ENCODE measurements around the gene GTPBP3. TPM values are rescaled to one million over a fixed set of nuclear protein-coding genes. Genes with fewer than 3 reads are reported as not detected.

GTPBP3 gene
- total RNA-seq, 1 donor from 2014 or later, result 28.9 TPM

DNA sequence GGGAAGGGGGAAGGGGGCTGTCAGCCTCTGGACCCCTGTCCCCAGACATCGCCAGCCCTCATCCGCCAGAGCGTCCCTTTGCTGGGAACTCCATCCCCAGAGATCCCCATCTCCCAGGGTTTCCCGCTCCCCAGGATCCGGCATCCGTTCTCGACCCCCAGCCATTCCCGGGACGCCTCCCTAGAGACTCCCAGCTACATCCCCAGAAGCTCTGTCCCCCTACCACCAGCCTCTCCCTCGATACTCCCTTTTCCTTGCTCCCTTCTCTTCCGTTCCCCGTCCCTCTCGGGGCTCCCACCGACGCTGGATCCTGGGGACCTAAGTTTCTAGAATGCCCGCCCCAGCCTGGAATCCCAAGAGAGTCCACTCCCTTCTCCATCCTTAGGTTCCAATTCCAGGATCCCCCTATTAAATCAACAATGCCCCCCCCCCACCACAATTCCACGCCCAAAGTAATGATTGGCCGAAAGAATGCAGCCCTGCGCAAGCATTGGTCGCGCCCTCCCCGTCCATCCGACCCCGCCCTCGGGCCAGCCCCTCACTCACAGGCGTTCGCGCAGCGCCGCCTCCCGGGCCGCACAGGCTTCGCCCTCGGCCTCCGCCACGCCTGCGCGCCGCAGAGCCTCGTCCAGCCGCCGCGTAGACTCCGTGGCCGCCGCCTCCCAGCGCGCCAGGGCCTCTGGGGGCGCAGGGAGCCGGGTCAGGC lies 53.5 kb downstream of the GTPBP3 start:
- DNase-seq (ENCODE audit: extremely low spot score, unreplicated experiment), result peak; percentile 96
- TF ChIP-seq, protein P1, sequence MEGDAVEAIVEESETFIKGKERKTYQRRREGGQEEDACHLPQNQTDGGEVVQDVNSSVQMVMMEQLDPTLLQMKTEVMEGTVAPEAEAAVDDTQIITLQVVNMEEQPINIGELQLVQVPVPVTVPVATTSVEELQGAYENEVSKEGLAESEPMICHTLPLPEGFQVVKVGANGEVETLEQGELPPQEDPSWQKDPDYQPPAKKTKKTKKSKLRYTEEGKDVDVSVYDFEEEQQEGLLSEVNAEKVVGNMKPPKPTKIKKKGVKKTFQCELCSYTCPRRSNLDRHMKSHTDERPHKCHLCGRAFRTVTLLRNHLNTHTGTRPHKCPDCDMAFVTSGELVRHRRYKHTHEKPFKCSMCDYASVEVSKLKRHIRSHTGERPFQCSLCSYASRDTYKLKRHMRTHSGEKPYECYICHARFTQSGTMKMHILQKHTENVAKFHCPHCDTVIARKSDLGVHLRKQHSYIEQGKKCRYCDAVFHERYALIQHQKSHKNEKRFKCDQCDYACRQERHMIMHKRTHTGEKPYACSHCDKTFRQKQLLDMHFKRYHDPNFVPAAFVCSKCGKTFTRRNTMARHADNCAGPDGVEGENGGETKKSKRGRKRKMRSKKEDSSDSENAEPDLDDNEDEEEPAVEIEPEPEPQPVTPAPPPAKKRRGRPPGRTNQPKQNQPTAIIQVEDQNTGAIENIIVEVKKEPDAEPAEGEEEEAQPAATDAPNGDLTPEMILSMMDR (IDR thresholded peaks at IDR 0.05), result peak; percentile 83
- Mint-ChIP-seq H3K36me3 (ENCODE audit: unreplicated experiment) (no peaks in the 10 kb centered on the region), H3K4me1 (ENCODE audit: unreplicated experiment) (peaks cover 10% of the 10 kb centered on the region), H3K27ac (ENCODE audit: unreplicated experiment) (peak overlapping the region; percentile 50), H3K9me3 (ENCODE audit: unreplicated experiment) (no peaks in the 10 kb centered on the region), H3K27me3 (ENCODE audit: unreplicated experiment) (peaks cover 10% of the 10 kb centered on the region), H3K4me3 (ENCODE audit: unreplicated experiment) (peak overlapping the region; percentile 92)

DNA sequence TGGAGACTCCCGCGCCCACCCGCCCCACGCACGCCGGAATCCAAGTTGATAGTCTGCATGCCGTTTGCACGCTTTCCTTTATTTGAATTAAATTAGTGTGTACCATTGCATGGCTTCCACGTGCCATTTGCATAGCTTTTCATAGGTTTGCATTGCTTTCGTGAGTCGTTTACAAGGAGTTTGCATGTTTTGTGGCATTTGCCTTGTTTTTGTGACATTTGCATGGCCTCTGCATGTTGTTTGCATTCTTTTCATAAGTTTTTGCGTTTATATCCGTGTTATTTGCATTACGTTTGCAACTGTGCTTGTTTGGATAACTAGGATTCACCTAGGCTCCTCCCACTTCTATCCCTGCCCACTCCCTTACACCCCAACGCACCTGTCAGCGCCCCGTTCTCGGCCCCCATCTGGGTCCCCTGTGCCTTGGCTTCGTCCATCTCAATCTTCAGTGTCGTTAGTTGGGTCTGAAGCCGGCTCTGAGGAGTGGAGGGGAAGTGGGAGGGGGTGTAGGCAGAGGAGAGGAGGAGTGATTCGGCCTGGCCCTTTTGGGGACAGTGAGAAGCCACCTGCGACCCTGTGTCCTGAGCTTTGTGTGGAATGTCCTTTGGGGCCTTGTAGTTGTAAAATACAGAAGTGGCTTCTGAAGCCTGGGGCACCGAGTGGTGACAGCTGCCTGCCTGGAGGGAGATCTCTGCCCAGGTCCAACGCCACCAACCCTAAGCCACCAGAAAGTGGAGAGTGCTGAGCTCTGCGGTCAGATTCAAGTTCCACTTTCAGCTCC lies 54.2 kb downstream of the GTPBP3 start:
- TF ChIP-seq, protein P1 (IDR thresholded peaks at IDR 0.05), result no peak

More for the DNA sequence above, 54.2 kb downstream of the GTPBP3 start:
- Mint-ChIP-seq H3K36me3 (ENCODE audit: unreplicated experiment) (no peaks in the 10 kb centered on the region), H3K4me1 (ENCODE audit: unreplicated experiment) (peaks cover 9% of the 10 kb centered on the region), H3K27me3 (ENCODE audit: unreplicated experiment) (peaks cover 10% of the 10 kb centered on the region), H3K4me3 (ENCODE audit: unreplicated experiment) (peak overlapping the region; percentile 38), H3K9me3 (ENCODE audit: unreplicated experiment) (no peaks in the 10 kb centered on the region), H3K27ac (ENCODE audit: unreplicated experiment) (no peak overlapping the region)
- no peak for DNase-seq (ENCODE audit: extremely low spot score, unreplicated experiment)

Other genes with a start within 250 kb of the GTPBP3 start
- gene USE1, start 122.2 kb upstream of the GTPBP3 start, total RNA-seq, result 36.1 and 37.5 TPM in 2 replicates
- gene OCEL1, start 111.3 kb upstream of the GTPBP3 start, total RNA-seq, result 24.8 and 28.5 TPM in 2 replicates
- 43.9 and 44.2 TPM in 2 replicates for gene NR2F6, start 91.6 kb upstream of the GTPBP3 start, total RNA-seq
- gene USHBP1, start 72.8 kb upstream of the GTPBP3 start, total RNA-seq, result not detected in 2 replicates
- 92.5 and 93.7 TPM in 2 replicates for gene BABAM1, start 70.1 kb upstream of the GTPBP3 start, total RNA-seq
- 0.99 and 1.5 TPM in 2 replicates for gene ANKLE1, start 55.7 kb upstream of the GTPBP3 start, total RNA-seq
- gene ABHD8, start 34.1 kb upstream of the GTPBP3 start, total RNA-seq, result 5.0 and 6.1 TPM in 2 replicates
- 66.9 and 78.8 TPM in 2 replicates for gene MRPL34, start 31.7 kb upstream of the GTPBP3 start, total RNA-seq
- 46.3 and 50.0 TPM in 2 replicates for gene DDA1, start 28.0 kb upstream of the GTPBP3 start, total RNA-seq
- 17.7 and 21.9 TPM in 2 replicates for gene ANO8, start 2.7 kb upstream of the GTPBP3 start, total RNA-seq
- gene PLVAP, start 39.8 kb downstream of the GTPBP3 start, total RNA-seq, result 0.26 TPM in 1 of 2 replicates, not detected in the other
- gene CCDC194, start 56.6 kb downstream of the GTPBP3 start, total RNA-seq, result not detected in 2 replicates
- gene BST2, start 68.1 kb downstream of the GTPBP3 start, total RNA-seq, result 1.8 and 2.3 TPM in 2 replicates
- 59.2 and 63.2 TPM in 2 replicates for gene MVB12A, start 82.5 kb downstream of the GTPBP3 start, total RNA-seq
- 0.30 and 0.55 TPM in 2 replicates for gene TMEM221, start 111.1 kb downstream of the GTPBP3 start, total RNA-seq
- gene NXNL1, start 123.4 kb downstream of the GTPBP3 start, total RNA-seq, result not detected in 2 replicates
- 12.5 and 14.8 TPM in 2 replicates for gene SLC27A1, start 133.0 kb downstream of the GTPBP3 start, total RNA-seq
- gene PGLS, start 174.1 kb downstream of the GTPBP3 start, total RNA-seq, result 112 and 115 TPM in 2 replicates
- gene COLGALT1, start 218.1 kb downstream of the GTPBP3 start, total RNA-seq, result 121 and 122 TPM in 2 replicates